Tibial nerve (tissue), 3 donors: Measurements from ENCODE around the gene CLIP2.
"Not testable (repeated sequence)": the region's sequence is repeated elsewhere in the genome, so short reads cannot be mapped to it uniquely, and the experiment has no call there.

Experiments
- POLR2A ChIP-seq, 2 donors: fragments of 450-650 bp; IDR thresholded peaks; one replicate each; pipeline ENCODE4 v1.6.1; 2017; ENCODE audit warnings: antibody characterized with exemption in 2 of 2, mild to moderate bottlenecking in 2 of 2, moderate library complexity in 2 of 2
- TF ChIP-seq, protein P1 (sequence below), 5 experiments: fragments of 200-600 bp in 3 of 5; fragments of 450-650 bp in 2 of 5; sonication (generic) in 3 of 5; IDR thresholded peaks; one replicate each; pipeline ENCODE4 v1.5.1; 2016 to 2019; ENCODE audit warnings: antibody characterized with exemption in 5 of 5, mild to moderate bottlenecking in 3 of 5, moderate library complexity in 2 of 5

GRCh38 chr7:74419232-74419631 is 130.0 kb downstream of the CLIP2 start:
- TF ChIP-seq, protein P1, sequence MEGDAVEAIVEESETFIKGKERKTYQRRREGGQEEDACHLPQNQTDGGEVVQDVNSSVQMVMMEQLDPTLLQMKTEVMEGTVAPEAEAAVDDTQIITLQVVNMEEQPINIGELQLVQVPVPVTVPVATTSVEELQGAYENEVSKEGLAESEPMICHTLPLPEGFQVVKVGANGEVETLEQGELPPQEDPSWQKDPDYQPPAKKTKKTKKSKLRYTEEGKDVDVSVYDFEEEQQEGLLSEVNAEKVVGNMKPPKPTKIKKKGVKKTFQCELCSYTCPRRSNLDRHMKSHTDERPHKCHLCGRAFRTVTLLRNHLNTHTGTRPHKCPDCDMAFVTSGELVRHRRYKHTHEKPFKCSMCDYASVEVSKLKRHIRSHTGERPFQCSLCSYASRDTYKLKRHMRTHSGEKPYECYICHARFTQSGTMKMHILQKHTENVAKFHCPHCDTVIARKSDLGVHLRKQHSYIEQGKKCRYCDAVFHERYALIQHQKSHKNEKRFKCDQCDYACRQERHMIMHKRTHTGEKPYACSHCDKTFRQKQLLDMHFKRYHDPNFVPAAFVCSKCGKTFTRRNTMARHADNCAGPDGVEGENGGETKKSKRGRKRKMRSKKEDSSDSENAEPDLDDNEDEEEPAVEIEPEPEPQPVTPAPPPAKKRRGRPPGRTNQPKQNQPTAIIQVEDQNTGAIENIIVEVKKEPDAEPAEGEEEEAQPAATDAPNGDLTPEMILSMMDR (IDR thresholded peaks at IDR 0.05), result not testable (repeated sequence)
- not testable (repeated sequence) for TF ChIP-seq POLR2A (IDR thresholded peaks at IDR 0.05)
